GM19395 (cell line): ENCODE data around the gene LIN37.

ENCODE experiments used
- ATAC-seq: cut with Tn5 transposase; IDR thresholded peaks from one replicate; pipeline ENCODE4 v1.9.1; 2021; ENCODE audit warnings: mild to moderate bottlenecking, moderate library complexity; ENCODE audit not compliant: unreplicated experiment

Gene LIN37

GRCh38 chr19:35734273-35734672 is 14.1 kb upstream of the LIN37 start:
- no peak for ATAC-seq

- ATAC-seq, result no peak
Measured at GRCh38 chr19:35734889-35735288, 13.5 kb upstream of the LIN37 start.

- no peak for ATAC-seq
Measured at GRCh38 chr19:35736913-35737886, 11.2 kb upstream of the LIN37 start.

GRCh38 chr19:35738021-35738886 is 10.1 kb upstream of the LIN37 start:
- no peak for ATAC-seq

GRCh38 chr19:35738887-35739229 is 9.5 kb upstream of the LIN37 start:
- no peak for ATAC-seq

GRCh38 chr19:35739275-35740107 is 8.9 kb upstream of the LIN37 start:
- ATAC-seq, result no peak

- peak; percentile 21 for ATAC-seq
Measured at GRCh38 chr19:35740108-35740422, 8.3 kb upstream of the LIN37 start.

GRCh38 chr19:35740423-35741202 is 7.8 kb upstream of the LIN37 start:
- ATAC-seq, result peak; percentile 48

- no peak for ATAC-seq
Measured at GRCh38 chr19:35741203-35741515, 7.2 kb upstream of the LIN37 start.

- no peak for ATAC-seq
Measured at GRCh38 chr19:35742121-35742724, 6.2 kb upstream of the LIN37 start, which contains the start of gene IGFLR1. Gene IGFLR1 (minus strand): TSS chr19:35742452. CDS start chr19:35741180, 1,272 bp downstream.

GRCh38 chr19:35743640-35744429 is 4.5 kb upstream of the LIN37 start:
- no peak for ATAC-seq

GRCh38 chr19:35744430-35745327 is 3.7 kb upstream of the LIN37 start:
- ATAC-seq, result no peak

GRCh38 chr19:35745328-35746086 is 2.9 kb upstream of the LIN37 start, which contains the start of the genes PSENEN and U2AF1L4:
Gene PSENEN (plus strand): TSS chr19:35745651. CDS start chr19:35745931, 280 bp downstream.
Gene U2AF1L4 (minus strand): TSS chr19:35745418. CDS start chr19:35745391, 27 bp downstream.
- ATAC-seq, result peak; percentile 40

- no peak for ATAC-seq
Measured at GRCh38 chr19:35746087-35746462, 2.3 kb upstream of the LIN37 start.

GRCh38 chr19:35746531-35746930 is 1.8 kb upstream of the LIN37 start:
- ATAC-seq, result no peak

GRCh38 chr19:35750167-35750566 is 1.8 kb downstream of the LIN37 start:
- no peak for ATAC-seq
